VCaP (cell line): ENCODE data around the gene CDH4.

Experiments
- H3K27ac ChIP-seq: fragments of 450-650 bp; 2 replicates; pipeline ENCODE4 v1.5.1; 2017
- TF ChIP-seq, protein P1 (sequence below): fragments of 450-650 bp; conservative IDR thresholded peaks from 2 replicates; pipeline ENCODE4 v1.5.1; 2017; ENCODE audit warnings: mild to moderate bottlenecking, moderate library complexity

CDH4 gene

DNA sequence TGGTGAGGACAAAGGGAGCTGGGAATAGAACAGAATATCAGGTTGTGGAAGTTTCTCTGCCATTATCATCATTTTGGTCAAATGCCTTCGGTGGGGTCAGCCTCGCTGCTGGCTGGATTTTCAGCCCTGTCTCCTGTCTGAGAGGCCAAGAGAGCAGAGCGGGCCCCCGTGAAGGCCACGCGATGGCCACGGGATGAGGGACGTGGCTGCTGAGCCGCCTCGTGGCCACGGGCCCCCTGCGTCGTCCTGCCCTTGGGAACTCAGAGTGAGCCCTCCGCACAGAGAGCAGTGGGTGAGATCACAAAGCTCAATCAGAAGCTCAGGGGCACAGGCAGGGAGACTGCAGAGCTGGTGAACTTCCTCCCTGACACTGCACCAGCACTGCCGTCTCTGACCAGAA, 363.7 kb downstream of the CDH4 start:
- H3K27ac ChIP-seq = no peak overlapping the region
- TF ChIP-seq, protein P1, sequence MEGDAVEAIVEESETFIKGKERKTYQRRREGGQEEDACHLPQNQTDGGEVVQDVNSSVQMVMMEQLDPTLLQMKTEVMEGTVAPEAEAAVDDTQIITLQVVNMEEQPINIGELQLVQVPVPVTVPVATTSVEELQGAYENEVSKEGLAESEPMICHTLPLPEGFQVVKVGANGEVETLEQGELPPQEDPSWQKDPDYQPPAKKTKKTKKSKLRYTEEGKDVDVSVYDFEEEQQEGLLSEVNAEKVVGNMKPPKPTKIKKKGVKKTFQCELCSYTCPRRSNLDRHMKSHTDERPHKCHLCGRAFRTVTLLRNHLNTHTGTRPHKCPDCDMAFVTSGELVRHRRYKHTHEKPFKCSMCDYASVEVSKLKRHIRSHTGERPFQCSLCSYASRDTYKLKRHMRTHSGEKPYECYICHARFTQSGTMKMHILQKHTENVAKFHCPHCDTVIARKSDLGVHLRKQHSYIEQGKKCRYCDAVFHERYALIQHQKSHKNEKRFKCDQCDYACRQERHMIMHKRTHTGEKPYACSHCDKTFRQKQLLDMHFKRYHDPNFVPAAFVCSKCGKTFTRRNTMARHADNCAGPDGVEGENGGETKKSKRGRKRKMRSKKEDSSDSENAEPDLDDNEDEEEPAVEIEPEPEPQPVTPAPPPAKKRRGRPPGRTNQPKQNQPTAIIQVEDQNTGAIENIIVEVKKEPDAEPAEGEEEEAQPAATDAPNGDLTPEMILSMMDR = no peak

DNA sequence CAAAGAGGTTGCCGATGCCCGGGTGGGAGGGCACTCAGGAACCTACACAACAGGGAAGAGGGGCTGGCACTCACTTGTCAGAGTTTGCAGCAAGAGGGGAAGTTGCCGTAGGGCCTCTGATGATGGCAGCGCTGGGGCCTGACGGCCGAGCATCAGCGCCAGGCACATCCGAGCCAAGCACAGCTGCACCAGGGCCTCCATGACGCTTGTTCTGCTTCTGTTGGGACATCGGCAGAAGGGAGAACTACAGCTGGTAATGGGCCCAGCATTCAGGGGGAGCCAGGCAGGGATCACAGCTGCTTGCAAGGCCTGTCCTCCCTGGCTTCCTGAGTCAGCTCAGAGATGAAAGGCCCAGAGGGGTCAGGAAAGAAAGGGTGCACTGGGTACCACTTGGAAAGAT, 367.7 kb downstream of the CDH4 start:
- TF ChIP-seq, protein P1 = no peak
- peak overlapping the region; percentile 96 for H3K27ac ChIP-seq

DNA sequence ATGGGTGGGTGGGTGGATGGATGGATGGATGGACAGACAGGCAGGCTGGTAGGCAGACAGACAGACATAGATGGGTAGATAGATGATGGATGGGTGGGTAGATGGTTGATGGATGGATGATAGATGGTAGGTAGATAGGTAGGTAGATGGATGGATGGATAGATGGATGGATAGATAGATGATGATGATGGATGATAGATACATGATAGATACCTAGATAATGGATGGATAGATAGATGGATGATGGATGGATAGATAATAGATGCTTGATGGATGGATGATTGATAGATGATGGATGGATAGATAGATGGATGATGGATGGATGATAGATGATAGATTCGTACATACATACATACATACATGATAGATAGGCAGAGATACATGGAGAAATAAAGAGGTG, 368.1 kb downstream of the CDH4 start:
- peak overlapping the region; percentile 96 for H3K27ac ChIP-seq
- TF ChIP-seq, protein P1 = no peak

DNA sequence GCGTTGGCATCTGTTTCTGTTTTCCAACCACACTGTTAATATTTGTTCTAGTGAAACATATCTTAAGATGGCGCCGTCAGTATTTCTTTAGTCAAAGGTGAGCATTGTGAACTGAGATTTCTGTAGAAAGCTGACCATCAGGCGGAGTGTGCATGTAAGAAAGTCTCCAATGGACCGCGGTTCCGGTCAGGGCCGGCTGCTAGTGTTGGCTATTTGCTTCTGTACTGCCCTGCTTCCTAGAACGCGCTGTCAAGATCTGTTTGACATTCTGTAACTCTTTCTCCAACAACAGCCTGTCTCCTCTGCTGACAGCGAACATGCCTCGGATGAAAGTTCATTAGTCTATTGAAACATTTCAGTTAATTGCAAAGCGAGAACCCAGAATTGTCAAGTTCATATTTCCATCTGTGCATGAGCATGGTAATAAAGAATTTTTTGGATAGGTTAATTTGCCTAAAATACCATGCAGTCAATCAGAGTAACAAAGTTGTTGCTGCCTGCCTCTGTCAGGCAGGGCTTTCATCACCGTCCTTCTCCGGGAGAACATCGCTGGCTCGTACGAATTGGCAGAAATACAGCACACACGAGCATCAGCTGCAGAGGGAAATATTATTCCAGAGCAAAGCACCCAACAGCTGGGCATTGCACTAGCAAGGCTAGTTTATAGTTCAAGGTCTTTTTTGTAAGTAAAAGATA, 369.1 kb downstream of the CDH4 start:
- TF ChIP-seq, protein P1 = no peak
- peak overlapping the region; percentile 96 for H3K27ac ChIP-seq

DNA sequence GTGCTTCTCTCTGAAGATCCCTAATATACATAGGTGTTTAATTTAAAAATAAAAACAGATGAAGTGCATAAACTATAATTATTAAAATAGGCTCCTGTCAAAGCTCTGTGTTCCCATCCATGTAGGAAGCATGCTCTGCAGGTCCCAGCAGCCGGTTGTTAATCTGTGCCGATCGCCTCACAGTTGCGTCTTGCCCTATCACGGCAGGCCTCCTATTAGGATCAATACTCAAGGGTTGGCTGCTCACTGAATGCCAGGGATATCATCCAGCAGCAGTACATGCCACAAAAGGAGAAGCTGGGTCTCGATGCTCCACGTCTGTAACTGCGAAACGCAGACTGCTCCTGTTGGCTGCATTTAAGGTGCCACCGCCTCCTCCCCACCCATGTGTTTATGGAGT, 369.8 kb downstream of the CDH4 start:
- TF ChIP-seq, protein P1 = no peak
- peak overlapping the region; percentile 96 for H3K27ac ChIP-seq

DNA sequence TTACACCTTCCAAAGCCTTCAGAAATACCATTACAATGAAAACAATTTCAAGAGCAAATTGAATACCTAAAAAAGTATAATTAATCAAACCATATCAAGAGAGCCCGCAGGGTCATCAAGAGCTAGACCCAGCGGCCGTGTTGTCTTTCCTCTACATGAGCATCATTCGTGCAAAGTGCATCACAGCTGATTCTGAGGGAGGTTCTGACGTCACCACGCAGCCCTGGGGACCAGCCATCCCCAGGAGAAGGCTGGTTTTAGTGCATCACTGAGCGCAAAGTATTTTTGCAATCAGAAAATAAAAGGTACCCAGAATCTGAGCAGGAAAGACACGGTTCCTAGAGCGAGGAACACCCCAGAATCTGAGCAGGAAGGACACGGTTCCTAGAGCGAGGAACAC, 371.4 kb downstream of the CDH4 start:
- TF ChIP-seq, protein P1 = no peak
- H3K27ac ChIP-seq = no peak overlapping the region

DNA sequence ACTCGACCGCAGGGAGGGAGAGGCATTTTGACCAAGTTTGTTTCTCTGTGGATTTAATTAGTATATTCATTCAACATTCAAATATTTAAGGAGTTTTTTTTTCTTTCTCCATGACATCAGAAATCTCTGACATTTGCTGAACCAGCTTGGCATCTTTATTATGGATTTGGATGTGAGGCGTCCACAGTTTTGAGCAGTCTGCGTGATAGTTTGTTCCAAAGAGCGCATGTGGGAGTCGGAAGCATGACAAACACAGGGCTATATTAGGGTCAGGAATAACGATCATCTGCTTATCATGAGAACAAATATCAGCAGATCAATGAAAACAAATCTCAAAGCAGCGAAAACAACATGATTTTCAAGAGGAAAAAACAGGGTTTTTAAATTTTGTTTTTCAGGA, 373.2 kb downstream of the CDH4 start:
- no peak overlapping the region for H3K27ac ChIP-seq
- TF ChIP-seq, protein P1 = no peak
